Right ventricle myocardium superior (tissue), 1 donor: ENCODE data around the gene IFT122. TPM values are rescaled to one million over a fixed set of nuclear protein-coding genes. Genes with fewer than 3 reads are reported as not detected.

Experiments
- ATAC-seq: fragments of 200-7000 bp; cut with Tn5 transposase; one replicate; pipeline ENCODE4 v1.9.1; 2020; ENCODE audit warnings: mild to moderate bottlenecking; ENCODE audit not compliant: poor library complexity
- DNase-seq: peaks from one replicate; pipeline ENCODE4 v3.0.0-alpha.2; 2020
- intact Hi-C: fragments of 100-400 bp; cut with DNase I; formaldehyde crosslinking; loops from one replicate; pipeline ENCODE4 v1.11.2; 2022
- total RNA-seq: library from RNA; stranded (reverse); fragmentation: NEBNext Ultra II Directional; extraction: Animal tissue kit (Norgen Biotek cat#: 25700); gene quantifications from one replicate; pipeline ENCODE4 v1.2.1, GENCODE V29; 2021
- donor health status: DM: no; HTN: yes; CAD: no; lungs with severe emphysema.

The IFT122 gene
- total RNA-seq, 1 donor from 2014 or later: 19.3 TPM

DNA sequence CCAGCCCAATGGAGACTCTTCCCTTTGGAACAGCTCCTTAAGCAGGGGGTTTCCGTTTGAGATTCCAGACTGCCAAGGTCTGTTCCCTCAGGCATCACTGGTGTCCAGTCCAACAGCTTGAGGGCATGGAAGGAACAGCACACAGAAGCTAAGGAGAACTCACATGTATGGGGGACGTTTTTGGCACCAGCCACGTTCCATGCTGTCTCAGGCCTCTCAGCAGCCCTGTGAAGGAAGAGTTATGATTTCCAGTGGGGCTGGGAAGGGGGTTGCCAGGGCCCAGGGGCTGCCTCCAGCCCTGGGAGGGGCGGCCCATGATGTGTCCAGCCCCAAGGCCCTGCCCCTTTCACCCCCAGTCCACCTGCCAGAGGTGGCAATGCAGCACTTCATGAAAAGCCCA is 80.9 kb downstream of the IFT122 start:
- ATAC-seq (no peak), DNase-seq (no peak)
- intact Hi-C loops: no loop called here

DNA sequence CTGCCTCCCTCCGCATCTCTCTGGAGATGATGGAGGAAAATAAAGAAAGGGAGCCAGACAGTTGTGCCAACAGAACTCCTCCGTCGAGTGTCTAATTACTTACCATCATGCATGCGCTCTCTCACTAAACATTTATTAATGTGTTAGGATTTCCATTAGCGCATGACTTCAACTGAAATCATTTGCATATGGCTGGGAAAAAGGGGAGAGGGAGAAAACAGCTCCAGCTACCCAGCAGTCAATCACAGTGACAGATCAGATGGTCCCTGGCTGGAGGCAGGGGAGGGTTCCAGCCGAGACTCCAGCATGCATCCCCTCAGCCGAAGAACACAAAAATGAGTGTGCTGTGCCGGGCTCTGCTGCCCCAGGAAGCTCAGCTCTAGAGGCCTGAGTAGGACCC is 81.6 kb downstream of the IFT122 start:
- DNase-seq: no peak
- intact Hi-C loops: no loop called here
- no peak for ATAC-seq

DNA sequence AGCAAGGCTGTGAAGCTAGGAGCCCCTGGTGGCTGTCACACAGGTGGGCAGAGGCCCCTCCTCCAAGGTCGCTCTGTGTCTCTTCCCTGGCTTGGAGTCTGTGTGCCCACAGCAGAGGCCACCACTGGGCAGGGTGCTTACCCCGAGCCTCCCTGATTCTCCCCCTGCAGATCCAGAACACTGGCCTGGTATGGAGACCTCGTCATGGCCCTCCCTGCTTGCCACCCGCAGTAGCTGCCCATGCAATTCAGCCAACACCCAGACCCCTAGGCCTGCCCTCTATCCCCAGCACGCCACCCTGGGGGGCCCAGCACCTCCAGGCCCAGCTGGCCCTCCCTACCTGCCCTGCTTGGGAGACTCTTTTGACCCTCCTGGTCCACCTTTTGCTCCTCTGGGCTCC is 82.9 kb downstream of the IFT122 start:
- DNase-seq: no peak
- ATAC-seq: no peak
- intact Hi-C loops: no loop called here

DNA sequence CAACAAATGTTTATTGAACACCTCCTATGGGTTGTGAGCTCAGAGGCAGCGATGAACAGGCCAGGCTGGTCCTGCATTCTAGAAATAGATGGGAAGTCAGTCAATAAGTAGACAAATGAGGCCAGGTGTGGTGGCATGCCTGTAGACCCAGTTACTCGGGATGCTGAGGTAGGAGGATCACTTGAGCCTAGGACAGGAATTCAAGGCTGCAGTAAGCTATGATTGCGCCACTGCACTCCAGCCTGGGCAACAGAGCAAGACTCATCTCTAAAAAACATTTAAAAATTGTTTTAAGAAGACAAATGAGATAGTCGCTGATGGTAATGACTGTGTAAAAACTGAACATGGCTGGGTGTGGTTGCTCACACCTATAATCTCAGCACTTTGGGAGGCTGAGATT is 84.1 kb downstream of the IFT122 start:
- DNase-seq (no peak), ATAC-seq (no peak)
- intact Hi-C loops: no loop called here

GRCh38 chr3:129525341-129525968 is 85.4 kb downstream of the IFT122 start:
- DNase-seq (no peak), ATAC-seq (no peak)
- intact Hi-C loops: no loop called here

DNA sequence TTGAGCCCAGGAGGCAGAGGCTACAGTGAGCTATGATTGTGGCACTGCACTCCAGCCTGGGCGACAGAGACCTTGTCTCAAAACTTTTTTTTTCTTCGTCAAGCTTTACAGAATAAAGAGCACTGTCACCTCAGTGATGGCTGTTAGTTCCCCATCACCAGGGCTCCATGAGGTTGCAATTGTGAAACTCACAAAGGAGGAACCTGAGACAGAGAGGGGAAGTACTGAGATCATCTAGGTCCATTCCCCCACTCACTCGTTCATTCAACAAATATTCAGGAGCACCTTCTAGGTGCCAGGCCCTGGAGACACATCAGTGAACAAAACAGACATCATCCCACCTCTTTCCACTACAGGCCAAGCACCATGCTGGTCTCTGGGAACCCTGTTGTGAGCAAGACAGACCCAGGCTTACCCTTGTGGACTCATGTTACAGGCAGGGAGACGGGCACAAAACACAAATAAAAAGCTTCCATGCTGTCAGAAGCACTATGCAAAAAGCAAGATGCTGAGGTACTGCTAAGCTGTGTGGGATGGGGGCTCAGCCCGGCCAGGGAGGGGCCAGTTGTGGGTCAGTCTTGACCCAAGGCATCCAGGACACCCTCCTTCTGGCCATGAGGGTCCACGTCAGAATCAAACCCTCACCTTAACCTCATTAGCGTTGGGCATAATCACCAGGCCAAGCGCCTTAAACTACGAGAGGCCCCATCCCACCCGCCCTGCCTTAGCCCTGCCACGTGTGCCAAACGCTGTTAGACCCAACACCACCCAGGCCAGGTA is 86.3 kb downstream of the IFT122 start:
- ATAC-seq: peak; percentile 53
- intact Hi-C loops: no loop called here
- no peak for DNase-seq

- no peak for ATAC-seq
- intact Hi-C loops: no loop called here
- no peak for DNase-seq
These were observed 87.2 kb downstream of the IFT122 start for GRCh38 chr3:129527262-129527661.

DNA sequence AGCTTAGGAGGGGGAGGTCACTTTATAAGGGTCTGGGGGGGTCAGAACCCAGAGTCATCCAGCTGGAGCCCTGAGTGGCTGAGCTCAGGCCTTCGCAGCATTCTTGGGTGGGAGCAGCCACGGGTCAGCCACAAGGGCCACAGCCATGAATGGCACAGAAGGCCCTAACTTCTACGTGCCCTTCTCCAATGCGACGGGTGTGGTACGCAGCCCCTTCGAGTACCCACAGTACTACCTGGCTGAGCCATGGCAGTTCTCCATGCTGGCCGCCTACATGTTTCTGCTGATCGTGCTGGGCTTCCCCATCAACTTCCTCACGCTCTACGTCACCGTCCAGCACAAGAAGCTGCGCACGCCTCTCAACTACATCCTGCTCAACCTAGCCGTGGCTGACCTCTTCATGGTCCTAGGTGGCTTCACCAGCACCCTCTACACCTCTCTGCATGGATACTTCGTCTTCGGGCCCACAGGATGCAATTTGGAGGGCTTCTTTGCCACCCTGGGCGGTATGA is 88.6 kb downstream of the IFT122 start, which contains the start of gene RHO:
Gene RHO, plus strand, starts transcription at position 51 of the 512 bp plus-strand sequence. Its CDS starts 95 bp downstream, at position 146.
- intact Hi-C loops: no loop called here
- DNase-seq: no peak
- ATAC-seq: no peak

- ATAC-seq: no peak
- intact Hi-C loops: no loop called here
These were observed 89.6 kb downstream of the IFT122 start for GRCh38 chr3:129529436-129530210.

GRCh38 chr3:129530251-129530791 is 90.3 kb downstream of the IFT122 start:
- no peak for DNase-seq
- ATAC-seq: no peak
- intact Hi-C loops: no loop called here

More at GRCh38 chr3:129529436-129530210, 89.6 kb downstream of the IFT122 start:
- DNase-seq: no peak

DNA sequence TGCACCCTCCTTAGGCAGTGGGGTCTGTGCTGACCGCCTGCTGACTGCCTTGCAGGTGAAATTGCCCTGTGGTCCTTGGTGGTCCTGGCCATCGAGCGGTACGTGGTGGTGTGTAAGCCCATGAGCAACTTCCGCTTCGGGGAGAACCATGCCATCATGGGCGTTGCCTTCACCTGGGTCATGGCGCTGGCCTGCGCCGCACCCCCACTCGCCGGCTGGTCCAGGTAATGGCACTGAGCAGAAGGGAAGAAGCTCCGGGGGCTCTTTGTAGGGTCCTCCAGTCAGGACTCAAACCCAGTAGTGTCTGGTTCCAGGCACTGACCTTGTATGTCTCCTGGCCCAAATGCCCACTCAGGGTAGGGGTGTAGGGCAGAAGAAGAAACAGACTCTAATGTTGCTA is 90.8 kb downstream of the IFT122 start:
- intact Hi-C loops: no loop called here
- ATAC-seq (no peak), DNase-seq (no peak)

GRCh38 chr3:129531699-129532098 is 91.7 kb downstream of the IFT122 start:
- intact Hi-C loops: no loop called here

GRCh38 chr3:129532261-129532660 is 92.2 kb downstream of the IFT122 start:
- DNase-seq (no peak), ATAC-seq (no peak)
- intact Hi-C loops: no loop called here

More at GRCh38 chr3:129531699-129532098, 91.7 kb downstream of the IFT122 start:
- no peak for DNase-seq
- no peak for ATAC-seq

GRCh38 chr3:129533406-129533805 is 93.4 kb downstream of the IFT122 start:
- intact Hi-C loops: no loop called here
- ATAC-seq (no peak), DNase-seq (no peak)

GRCh38 chr3:129534428-129535027 is 94.5 kb downstream of the IFT122 start:
- intact Hi-C loops: no loop called here
- ATAC-seq (no peak), DNase-seq (no peak)

- DNase-seq (no peak), ATAC-seq (no peak)
- intact Hi-C loops: no loop called here
These were observed 95.1 kb downstream of the IFT122 start for GRCh38 chr3:129535075-129535474.

- DNase-seq (no peak), ATAC-seq (no peak)
- intact Hi-C loops: no loop called here
These were observed 96.3 kb downstream of the IFT122 start for GRCh38 chr3:129536374-129536667.

- intact Hi-C loops: no loop called here
- DNase-seq: no peak
These were observed 96.8 kb downstream of the IFT122 start for GRCh38 chr3:129536804-129537203.

GRCh38 chr3:129539206-129539605 is 99.2 kb downstream of the IFT122 start:
- intact Hi-C loops: no loop called here
- DNase-seq (no peak), ATAC-seq (no peak)

More at GRCh38 chr3:129536804-129537203, 96.8 kb downstream of the IFT122 start:
- ATAC-seq: no peak
